NCI-H2227 (cell line): ENCODE data around the gene FGF19.

Source experiments
- DNase-seq: peaks from one replicate; lab custom pipeline; 2025; ENCODE audit not compliant: unreplicated experiment; lab: John Stamatoyannopoulos, UW

The FGF19 gene

GRCh38 chr11:69657456-69657910 lies 46.3 kb downstream of the FGF19 start:
- DNase-seq: no peak

GRCh38 chr11:69656536-69657455 lies 47.0 kb downstream of the FGF19 start:
- DNase-seq: no peak

GRCh38 chr11:69655479-69656428 lies 48.1 kb downstream of the FGF19 start:
- no peak for DNase-seq

GRCh38 chr11:69654660-69655478 lies 49.0 kb downstream of the FGF19 start:
- DNase-seq: no peak

GRCh38 chr11:69654001-69654659 lies 49.7 kb downstream of the FGF19 start:
- DNase-seq: no peak

GRCh38 chr11:69653406-69653960 lies 50.3 kb downstream of the FGF19 start:
- no peak for DNase-seq

GRCh38 chr11:69652999-69653398 lies 50.8 kb downstream of the FGF19 start:
- no peak for DNase-seq

- no peak for DNase-seq
Observed at GRCh38 chr11:69651834-69652620, 51.8 kb downstream of the FGF19 start.

GRCh38 chr11:69650832-69651344 lies 52.9 kb downstream of the FGF19 start:
- DNase-seq: no peak

- DNase-seq: no peak
Observed at GRCh38 chr11:69650081-69650831, 53.6 kb downstream of the FGF19 start.

GRCh38 chr11:69649576-69649900 lies 54.3 kb downstream of the FGF19 start:
- DNase-seq: no peak

GRCh38 chr11:69648679-69649575 lies 54.9 kb downstream of the FGF19 start:
- DNase-seq: no peak
